Mesenteric fat pad (tissue), 1 donor: Measurements from ENCODE around the gene CALML3. TPM values are rescaled to one million over a fixed set of nuclear protein-coding genes. Genes with fewer than 3 reads are reported as not detected.

ENCODE experiments used
- DNase-seq: peaks from one replicate; pipeline ENCODE4 v3.0.0-alpha.2; 2020; ENCODE audit warnings: low spot score
- total RNA-seq: library from RNA; stranded (reverse); fragmentation: NEBNext Ultra II Directional; extraction: Animal tissue kit (Norgen Biotek cat#: 25700); gene quantifications from one replicate; pipeline ENCODE4 v1.2.1, GENCODE V29; 2021
- donor health status: DM: yes; HTN: yes; CAD: no.

CALML3 gene
- total RNA-seq, 1 donor from 2014 or later = not detected

- no peak for DNase-seq
Observed at GRCh38 chr10:5506246-5506645, 18.5 kb upstream of the CALML3 start.

DNA sequence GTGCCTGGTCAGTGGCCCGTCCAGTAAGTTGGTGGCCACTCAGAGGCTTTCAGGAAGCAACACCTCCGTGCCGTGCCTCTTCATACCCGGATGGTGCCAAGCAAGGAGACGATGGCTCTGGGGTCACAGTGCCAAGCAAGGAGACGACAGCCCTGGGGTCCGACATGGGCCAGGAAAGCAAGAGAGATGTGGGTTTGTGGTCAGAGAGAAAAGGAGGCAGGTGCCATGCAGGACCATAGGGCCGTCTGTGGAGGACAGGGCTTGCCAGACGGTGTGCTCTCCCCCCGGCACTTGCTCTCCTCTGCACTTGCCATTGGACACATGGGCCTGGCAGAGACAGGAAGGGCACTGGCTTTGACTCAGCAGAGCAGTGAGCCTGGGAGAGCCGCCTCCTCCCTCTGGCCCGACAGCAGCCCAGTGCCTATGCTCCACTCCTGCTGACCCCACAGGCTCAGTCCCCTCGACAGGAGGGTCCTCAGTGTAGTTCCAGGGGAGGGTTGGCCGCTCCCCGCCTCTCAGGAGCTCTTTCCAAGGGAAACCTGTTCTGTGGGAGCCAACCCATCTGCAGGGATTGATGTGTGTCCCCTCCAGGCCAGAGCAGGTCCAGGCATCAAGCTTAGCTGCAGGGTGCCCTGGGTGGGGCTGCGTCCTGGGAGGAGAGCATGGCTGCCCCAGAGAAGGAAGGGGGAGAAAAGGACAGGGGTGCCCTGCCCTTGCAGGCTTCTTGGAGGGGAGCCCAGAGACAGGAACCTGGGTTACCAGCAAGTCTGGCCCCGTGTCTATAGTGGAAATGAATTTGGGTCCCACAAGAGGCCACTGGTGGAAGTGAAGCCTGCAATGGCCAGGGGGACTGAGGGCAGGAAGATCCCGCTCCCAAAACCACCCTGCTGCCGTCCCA lies 17.8 kb upstream of the CALML3 start:
- no peak for DNase-seq

GRCh38 chr10:5507649-5508131 lies 17.1 kb upstream of the CALML3 start:
- no peak for DNase-seq

- no peak for DNase-seq
Observed at GRCh38 chr10:5508161-5508604, 16.6 kb upstream of the CALML3 start.

DNA sequence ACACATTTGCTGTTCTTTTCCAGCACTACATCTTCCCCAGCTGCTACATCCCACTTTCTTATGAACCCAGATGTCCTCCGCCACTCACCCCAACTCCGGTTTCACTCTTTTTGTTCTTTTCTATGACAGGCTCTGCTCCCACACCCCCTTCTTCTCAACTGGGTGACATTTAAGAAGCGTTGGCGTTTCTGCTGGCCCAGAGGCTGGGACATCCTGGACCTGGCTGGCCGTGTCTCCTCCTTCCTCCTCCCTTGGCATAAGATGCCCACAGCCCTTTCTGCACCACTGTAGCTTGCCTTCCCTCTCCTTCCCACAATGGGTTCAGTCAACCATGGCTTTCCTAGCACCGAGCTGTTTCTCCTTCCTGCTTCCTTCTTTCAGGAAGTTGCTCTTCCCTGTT lies 16.0 kb upstream of the CALML3 start:
- DNase-seq = no peak

DNA sequence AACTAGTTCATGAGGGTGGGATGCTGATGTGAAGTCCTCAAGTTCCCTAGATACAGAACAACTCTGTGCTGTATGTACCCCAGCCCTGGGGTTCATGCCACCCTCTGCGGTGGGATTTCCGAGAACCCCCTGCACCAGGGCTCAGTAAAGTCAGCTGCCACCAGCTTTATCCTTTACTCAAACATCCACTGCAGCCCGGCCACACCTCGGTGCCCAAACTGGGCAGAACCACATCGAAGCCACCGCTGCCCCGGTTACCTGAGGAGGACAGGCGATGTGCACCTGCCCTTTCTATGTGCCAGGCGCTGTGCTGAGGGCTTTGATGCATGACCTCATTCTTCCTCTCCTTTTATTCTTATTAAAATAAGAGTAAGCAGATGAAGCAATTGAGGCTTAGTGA lies 15.5 kb upstream of the CALML3 start:
- no peak for DNase-seq

- no peak for DNase-seq
Observed at GRCh38 chr10:5509691-5510090, 15.1 kb upstream of the CALML3 start.

DNA sequence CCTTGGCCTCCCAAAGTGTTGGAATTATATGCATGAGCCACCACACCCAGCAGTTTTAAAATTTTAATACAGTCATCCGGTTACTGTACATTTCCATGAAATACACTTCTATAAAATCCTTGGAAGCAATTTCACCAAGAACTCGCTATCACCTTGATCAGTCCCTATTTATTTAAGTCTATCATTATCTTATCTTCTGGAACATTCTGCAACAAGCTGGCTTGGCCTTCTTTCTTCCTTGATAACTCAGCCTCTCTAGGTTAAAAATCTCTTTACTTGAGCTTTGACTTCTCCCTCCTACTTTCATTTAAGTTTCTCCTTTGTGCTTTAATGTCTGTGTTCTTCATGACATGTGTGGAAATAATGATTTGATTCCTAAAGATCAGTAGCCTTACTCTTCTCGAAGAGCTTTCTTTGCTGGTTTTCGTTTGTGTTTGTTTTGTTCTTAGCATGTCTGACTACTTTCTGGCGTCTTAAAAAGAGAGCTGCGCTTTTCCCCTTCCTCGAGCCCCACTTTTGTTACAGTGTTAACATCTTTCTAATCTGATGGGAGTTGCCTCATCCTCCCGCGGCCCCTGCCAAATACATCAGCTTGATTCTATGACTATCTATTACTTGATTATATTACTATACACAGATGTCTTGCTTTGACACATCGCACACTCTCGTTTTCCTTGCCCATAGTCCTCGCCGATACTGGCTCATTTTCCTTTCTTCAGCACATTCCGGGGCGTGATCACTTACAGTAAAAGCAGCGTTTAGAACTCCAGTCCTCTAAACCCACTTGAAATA lies 14.3 kb upstream of the CALML3 start:
- no peak for DNase-seq

GRCh38 chr10:5511231-5511884 lies 13.4 kb upstream of the CALML3 start:
- no peak for DNase-seq

DNA sequence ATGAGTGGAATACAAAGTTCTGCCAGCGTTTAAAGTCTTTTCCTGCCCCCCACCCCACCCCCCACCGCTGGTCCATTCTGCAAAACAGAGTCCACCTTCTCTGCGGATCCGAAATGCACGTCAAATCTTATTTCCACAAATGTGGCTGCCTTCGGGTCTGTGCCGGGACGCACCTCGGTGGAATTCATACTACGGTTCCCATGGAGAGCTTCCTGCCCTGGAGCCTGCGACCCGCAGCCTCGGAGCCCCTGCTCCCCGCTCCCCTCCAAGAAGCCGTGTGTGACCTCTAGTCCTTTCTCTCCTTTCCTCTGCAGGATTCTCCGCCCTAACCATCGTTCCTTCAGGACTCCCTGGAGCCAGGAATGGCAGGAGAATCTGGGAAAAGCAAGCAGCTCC lies 12.9 kb upstream of the CALML3 start:
- DNase-seq = no peak

DNA sequence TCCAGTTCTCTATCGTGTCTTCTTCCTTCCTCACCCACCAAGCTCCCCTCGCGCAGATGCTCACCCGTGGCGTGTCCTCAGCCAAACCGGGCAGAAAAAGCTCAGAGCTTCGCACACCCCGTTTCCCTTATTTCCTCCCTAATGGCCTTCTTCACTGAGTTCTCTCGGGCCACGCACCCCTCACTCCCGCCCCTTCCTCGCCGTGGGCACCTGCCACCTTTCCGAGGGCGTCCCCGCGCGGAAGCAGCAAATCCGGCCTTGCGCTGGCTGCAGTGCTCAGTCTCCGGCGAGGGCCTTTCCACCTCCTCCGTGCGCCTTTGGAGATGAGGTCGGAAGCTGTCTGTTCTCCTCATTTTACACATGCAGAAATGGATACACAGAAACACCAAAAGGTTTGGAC lies 12.4 kb upstream of the CALML3 start:
- no peak for DNase-seq

GRCh38 chr10:5512881-5513612 lies 11.7 kb upstream of the CALML3 start:
- DNase-seq = no peak

DNA sequence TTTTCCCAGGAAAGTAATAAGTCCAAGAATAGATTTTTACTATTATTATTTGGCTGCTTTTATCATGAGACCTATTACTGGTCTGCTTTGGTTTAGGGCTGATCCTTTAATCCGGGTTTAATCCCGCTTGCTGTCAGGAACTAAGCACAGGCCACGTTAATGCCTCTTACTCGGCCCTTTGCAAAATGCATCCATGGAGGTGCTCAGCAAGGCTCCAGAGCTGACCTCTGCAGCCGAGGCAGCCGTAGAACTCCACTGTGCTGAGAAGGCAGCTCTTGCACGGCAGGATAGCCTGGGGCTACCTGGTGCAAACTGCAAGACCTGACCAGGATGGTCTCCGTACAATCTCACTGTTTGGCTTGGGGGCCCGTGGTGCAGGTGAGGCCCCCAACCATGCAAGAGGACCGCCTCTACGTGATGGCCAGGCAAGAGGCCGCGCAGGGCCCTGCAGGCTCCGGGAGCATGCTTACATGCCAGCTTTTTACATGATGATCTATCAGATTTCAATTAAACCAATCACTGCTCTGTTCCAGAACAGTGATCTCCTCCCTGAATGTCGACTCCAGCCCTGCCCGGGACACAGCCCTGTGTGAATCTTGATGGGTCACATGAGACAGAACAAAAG lies 10.4 kb upstream of the CALML3 start:
- DNase-seq = no peak

GRCh38 chr10:5515948-5516761 lies 8.6 kb upstream of the CALML3 start:
- no peak for DNase-seq

DNA sequence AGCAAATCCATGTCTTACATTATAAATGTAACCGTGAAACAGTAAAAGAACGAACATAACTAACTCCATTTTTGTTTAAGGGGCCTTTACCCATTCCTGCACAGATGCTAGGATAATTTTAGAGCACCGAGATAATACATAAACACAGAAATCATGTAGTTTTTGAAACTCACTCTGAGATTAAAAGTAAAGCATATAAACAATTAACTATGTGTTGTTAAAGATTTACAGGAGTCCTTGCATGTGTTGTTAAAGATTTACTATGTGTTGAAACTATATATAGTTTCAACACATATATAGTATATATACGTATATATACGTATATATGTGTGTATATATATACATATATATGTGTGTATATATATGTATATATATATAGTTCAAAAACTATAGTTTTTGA lies 7.2 kb upstream of the CALML3 start:
- no peak for DNase-seq

DNA sequence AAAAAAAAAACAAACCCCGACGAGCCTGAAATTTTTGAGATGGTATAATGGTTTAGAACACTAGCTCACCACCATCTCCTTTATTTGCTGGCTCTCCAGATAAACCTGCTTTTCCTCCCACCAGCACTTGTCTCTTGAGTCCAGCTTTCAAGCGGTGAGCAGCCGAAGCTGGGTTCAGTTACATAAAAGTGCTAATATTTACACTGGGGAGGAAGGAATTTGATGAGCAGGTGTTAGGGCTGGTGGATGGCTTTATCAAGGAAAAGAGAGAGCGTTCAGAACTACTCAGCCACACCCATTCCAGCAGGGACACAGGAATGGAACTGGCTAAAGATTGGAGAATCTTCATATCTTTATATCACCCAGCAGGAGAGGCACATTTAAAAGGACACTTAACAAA lies 6.6 kb upstream of the CALML3 start:
- DNase-seq = peak; percentile 1

GRCh38 chr10:5519054-5519453 lies 5.7 kb upstream of the CALML3 start:
- no peak for DNase-seq

GRCh38 chr10:5522913-5523560 lies 1.7 kb upstream of the CALML3 start:
- DNase-seq = peak; percentile 81
